ENCODE results near the gene ORAI3.
A peak's percentile ranks its signal among the peaks of the same experiment; 100 is the strongest.

ORAI3 gene

DNA sequence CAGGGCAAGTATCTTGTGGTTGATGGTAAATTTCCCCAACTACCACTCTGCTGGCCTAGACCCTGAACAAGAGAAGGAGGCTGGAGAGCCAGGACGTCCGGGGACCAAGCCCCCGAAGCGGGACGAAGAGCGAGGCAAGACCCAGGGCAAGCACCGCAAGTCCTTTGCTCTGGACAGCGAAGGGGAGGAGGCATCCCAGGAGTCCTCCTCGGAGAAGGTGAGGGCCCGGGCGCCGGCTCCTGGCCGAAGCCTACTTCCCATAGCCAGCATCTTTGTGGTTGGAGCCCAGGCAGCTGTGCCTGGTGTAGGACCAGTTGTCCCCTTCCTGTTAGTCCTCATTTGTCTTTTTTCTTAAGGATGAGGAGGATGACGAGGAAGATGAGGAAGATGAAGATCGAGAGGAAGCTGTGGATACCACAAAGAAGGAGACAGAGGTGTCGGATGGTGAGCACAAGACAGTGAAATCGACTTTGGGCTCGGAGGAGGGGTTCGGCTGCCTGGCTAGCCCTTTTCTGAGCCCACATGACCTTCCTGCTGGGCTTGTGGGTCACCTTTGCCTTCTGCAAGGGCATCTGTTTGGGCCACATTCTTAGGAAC, 20.5 kb downstream of the ORAI3 start:
- TF ChIP-seq, protein P1, sequence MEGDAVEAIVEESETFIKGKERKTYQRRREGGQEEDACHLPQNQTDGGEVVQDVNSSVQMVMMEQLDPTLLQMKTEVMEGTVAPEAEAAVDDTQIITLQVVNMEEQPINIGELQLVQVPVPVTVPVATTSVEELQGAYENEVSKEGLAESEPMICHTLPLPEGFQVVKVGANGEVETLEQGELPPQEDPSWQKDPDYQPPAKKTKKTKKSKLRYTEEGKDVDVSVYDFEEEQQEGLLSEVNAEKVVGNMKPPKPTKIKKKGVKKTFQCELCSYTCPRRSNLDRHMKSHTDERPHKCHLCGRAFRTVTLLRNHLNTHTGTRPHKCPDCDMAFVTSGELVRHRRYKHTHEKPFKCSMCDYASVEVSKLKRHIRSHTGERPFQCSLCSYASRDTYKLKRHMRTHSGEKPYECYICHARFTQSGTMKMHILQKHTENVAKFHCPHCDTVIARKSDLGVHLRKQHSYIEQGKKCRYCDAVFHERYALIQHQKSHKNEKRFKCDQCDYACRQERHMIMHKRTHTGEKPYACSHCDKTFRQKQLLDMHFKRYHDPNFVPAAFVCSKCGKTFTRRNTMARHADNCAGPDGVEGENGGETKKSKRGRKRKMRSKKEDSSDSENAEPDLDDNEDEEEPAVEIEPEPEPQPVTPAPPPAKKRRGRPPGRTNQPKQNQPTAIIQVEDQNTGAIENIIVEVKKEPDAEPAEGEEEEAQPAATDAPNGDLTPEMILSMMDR (IDR thresholded peaks at IDR 0.05; ENCODE audit: control insufficient read depth, extremely low read depth, insufficient read depth) = no peak
- no peak for DNase-seq (ENCODE audit: low read depth)
- H3K4me3 ChIP-seq (ENCODE audit: low read depth, low read length) = no peak overlapping the region

DNA sequence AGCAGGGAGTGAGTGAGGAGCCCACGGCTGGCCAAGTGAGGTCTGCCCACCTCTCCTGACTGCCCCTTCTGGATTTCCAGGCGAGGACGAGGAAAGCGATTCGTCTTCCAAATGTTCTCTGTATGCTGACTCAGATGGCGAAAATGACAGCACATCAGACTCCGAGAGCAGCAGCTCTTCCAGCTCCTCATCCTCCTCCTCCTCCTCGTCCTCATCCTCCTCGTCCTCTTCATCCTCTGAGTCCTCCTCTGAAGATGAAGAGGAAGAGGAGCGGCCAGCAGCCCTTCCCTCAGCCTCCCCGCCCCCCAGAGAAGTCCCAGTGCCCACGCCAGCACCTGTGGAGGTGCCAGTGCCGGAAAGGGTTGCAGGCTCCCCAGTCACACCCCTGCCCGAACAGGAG, 22.4 kb downstream of the ORAI3 start:
- H3K4me3 ChIP-seq (ENCODE audit: low read depth, low read length) = no peak overlapping the region
- TF ChIP-seq, protein P1 (IDR thresholded peaks at IDR 0.05; ENCODE audit: control insufficient read depth, extremely low read depth, insufficient read depth) = no peak
- DNase-seq (ENCODE audit: low read depth) = no peak

DNA sequence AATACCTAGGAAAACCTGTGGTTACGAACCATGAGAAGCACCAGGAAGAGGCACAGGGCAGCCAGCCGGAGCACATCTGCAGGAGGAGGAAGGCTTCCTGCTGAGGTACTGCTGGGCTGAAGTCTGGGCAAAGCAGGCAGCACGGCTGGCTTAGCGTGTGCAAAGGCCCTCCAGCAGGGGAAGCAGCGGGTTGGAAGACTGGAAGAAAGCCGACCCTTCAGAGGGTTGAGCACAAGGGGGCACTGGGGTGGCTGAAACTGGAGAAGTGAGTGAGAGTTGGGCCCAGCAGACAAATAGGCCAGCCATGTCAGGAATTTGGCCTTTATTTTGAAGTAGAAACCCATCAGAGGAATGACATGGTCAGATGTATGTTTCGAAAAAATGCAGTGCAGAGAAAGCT, 24.0 kb downstream of the ORAI3 start:
- DNase-seq (ENCODE audit: low read depth) = no peak
- H3K4me3 ChIP-seq (ENCODE audit: low read depth, low read length) = no peak overlapping the region
- TF ChIP-seq, protein P1 (IDR thresholded peaks at IDR 0.05; ENCODE audit: control insufficient read depth, extremely low read depth, insufficient read depth) = no peak

DNA sequence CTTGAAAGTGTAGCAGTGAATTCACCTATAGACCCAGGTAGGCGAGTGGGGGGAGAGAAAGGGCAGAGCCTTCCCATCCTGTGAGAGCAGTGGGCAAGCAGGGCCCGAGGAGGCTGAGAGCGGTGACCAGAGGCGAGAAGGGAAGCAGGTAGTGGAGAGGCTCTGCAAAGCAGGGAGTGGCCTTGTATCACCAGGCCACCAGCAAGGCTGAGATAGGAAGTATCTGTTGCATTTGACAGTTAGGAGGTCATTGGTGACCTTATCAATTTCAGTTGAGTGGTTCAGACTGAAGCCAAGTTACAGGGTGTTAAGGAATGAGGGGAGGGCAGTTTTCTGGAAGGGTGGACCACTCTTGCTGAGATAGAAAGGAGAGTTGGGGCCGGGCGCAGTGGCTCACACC, 25.5 kb downstream of the ORAI3 start:
- TF ChIP-seq, protein P1 (IDR thresholded peaks at IDR 0.05; ENCODE audit: control insufficient read depth, extremely low read depth, insufficient read depth) = no peak
- DNase-seq (ENCODE audit: low read depth) = no peak
- H3K4me3 ChIP-seq (ENCODE audit: low read depth, low read length) = no peak overlapping the region

DNA sequence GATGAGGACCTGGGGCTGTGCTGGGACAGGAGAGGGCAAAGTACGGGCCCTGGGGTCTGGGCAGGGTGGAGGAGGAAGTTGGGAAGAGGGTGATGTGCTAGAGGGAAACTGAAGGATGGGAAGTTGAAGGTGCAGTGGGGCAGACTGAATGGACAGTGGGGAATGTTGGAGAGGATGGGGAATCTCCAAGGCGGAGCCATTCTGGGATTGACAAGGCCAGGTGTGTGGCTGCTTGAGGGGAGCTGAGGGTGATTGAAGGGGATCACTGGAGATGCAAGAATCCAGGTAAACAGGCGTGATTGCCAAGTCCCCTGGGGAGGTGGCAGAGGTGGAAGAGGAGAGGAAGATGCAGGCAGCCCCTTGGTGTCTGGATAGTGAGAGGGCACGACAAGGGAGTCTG, 27.6 kb downstream of the ORAI3 start:
- no peak for DNase-seq (ENCODE audit: low read depth)

DNA sequence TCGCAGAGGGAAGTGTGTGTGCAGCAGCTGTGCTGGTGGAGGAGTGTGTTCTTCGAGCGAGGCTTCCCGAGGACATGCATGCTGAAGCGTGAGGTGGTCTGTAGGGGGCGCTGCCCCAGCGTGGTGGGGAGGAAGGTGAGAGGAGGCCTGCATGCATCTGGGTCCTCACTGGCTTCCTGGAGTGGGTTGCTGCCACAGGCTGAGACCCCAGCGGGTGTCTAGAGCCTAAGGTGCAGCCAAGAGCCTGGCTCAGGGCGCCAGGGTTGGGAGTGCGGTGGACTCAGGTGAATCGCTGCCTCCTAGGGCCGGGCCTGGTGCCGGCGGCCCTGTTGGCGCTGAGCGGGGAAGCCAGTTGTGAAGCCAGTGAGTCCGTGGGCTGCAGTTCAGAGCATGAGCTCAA, 28.6 kb downstream of the ORAI3 start:
- no peak overlapping the region for H3K4me3 ChIP-seq (ENCODE audit: low read depth, low read length)
- TF ChIP-seq, protein P1 (IDR thresholded peaks at IDR 0.05; ENCODE audit: control insufficient read depth, extremely low read depth, insufficient read depth) = peak; percentile 14; the same call in 1 of the 2 replicates
- DNase-seq (ENCODE audit: low read depth) = no peak

More for the DNA sequence above, 27.6 kb downstream of the ORAI3 start:
- TF ChIP-seq, protein P1 (IDR thresholded peaks at IDR 0.05; ENCODE audit: control insufficient read depth, extremely low read depth, insufficient read depth) = no peak
- no peak overlapping the region for H3K4me3 ChIP-seq (ENCODE audit: low read depth, low read length)

Measured in LNCaP clone FGC (cell line).